Raji (cell line): ENCODE data around the gene WNK2.

Source experiments
- POLR2A ChIP-seq: IDR thresholded peaks from 2 replicates; pipeline ENCODE4 v1.6.1; 2011; ENCODE audit warnings: low read depth, low read length, control low read depth; ENCODE audit not compliant: insufficient read depth

Gene WNK2

GRCh38 chr9:93173365-93174051 is 10.4 kb upstream of the WNK2 start:
- TF ChIP-seq POLR2A = no peak

- no peak for TF ChIP-seq POLR2A
These were observed 9.0 kb upstream of the WNK2 start for GRCh38 chr9:93174976-93175375.

- no peak for TF ChIP-seq POLR2A
These were observed 6.3 kb upstream of the WNK2 start for GRCh38 chr9:93177676-93178075.

GRCh38 chr9:93178851-93179786 is 4.8 kb upstream of the WNK2 start:
- no peak for TF ChIP-seq POLR2A

- TF ChIP-seq POLR2A = no peak
These were observed 3.0 kb upstream of the WNK2 start for GRCh38 chr9:93180938-93181337.

- TF ChIP-seq POLR2A = no peak
These were observed 2.1 kb upstream of the WNK2 start for GRCh38 chr9:93181672-93182435.

- TF ChIP-seq POLR2A = no peak
These were observed 1.4 kb upstream of the WNK2 start for GRCh38 chr9:93182572-93182971.

- TF ChIP-seq POLR2A = no peak
These were observed 742 bp upstream of the WNK2 start for GRCh38 chr9:93183131-93183662.

- no peak for TF ChIP-seq POLR2A
These were observed 710 bp downstream of the WNK2 start for GRCh38 chr9:93184432-93185265.

- no peak for TF ChIP-seq POLR2A
These were observed 1.6 kb downstream of the WNK2 start for GRCh38 chr9:93185266-93186214.

- TF ChIP-seq POLR2A = no peak
These were observed 2.4 kb downstream of the WNK2 start for GRCh38 chr9:93186215-93186945.

GRCh38 chr9:93187047-93187446 is 3.1 kb downstream of the WNK2 start:
- no peak for TF ChIP-seq POLR2A

- TF ChIP-seq POLR2A = no peak
These were observed 3.6 kb downstream of the WNK2 start for GRCh38 chr9:93187574-93187973.
